Astrocyte of the spinal cord (primary cell): ENCODE results near the gene ZSWIM4.
A peak's percentile ranks its signal among the peaks of the same experiment; 100 is the strongest.
"Not testable (repeated sequence)": the region's sequence is repeated elsewhere in the genome, so short reads cannot be mapped to it uniquely, and the experiment has no call there.

Source experiments
- DNase-seq: peaks from one replicate; pipeline ENCODE4 v3.0.0; 2011; ENCODE audit warnings: low read depth, low spot score
- H3K4me3 ChIP-seq: 2 replicates; pipeline ENCODE4 v1.5.1; 2011; ENCODE audit warnings: low read depth, mild to moderate bottlenecking, low read length, moderate library complexity
- in situ Hi-C: cut with HindIII; loops from 2 replicates; pipeline ENCODE4 v1.10.0; 2017; ENCODE audit warnings: low sequenced_read_pairs
- TF ChIP-seq, protein P1 (sequence below): IDR thresholded peaks from 2 replicates; pipeline ENCODE4 v1.5.1; 2012; ENCODE audit warnings: low read depth, mild to moderate bottlenecking, low read length, inconsistent platforms

The ZSWIM4 gene

DNA sequence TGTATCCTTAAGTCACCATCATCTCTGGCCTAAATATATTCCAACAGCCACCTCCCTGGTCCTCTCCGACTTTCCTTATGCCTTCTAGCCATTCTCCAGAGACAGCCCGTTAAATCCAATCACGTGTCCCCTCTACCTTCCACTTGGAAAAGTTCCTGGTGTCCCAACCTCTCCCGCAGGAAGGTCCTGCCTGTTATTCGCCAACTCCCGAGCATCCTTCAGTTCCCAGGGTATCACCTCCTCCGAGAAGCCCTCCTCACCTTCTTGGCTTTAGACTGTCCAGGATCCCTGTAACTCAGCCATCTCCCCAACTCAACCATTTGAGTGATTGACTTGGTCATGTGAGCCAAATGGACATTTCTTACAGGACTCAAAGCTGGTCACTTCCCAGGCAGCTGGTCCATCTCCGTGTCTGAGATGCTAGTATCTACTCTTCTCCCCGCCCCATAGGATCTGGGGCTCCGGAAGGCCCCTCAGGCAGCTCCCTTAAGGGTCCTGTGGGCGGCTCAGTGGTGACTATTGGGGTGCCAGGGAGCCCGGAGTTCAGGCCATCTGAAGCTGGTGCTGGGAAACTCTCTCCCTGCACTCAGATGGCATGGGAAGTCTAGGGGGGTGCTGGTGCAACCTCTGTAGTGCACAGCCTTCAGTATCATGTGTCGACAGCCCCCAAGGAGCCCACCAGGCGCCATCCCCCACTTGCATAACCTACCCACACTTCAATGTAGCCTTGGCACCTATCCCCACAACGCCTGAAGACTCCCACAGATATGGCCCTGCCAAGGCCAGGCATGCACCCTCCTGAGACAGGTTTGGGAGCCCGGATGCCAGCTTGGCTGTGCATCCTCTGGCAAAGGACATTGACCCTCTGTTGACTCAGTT lies 53.8 kb downstream of the ZSWIM4 start:
- DNase-seq = no peak
- TF ChIP-seq, protein P1, sequence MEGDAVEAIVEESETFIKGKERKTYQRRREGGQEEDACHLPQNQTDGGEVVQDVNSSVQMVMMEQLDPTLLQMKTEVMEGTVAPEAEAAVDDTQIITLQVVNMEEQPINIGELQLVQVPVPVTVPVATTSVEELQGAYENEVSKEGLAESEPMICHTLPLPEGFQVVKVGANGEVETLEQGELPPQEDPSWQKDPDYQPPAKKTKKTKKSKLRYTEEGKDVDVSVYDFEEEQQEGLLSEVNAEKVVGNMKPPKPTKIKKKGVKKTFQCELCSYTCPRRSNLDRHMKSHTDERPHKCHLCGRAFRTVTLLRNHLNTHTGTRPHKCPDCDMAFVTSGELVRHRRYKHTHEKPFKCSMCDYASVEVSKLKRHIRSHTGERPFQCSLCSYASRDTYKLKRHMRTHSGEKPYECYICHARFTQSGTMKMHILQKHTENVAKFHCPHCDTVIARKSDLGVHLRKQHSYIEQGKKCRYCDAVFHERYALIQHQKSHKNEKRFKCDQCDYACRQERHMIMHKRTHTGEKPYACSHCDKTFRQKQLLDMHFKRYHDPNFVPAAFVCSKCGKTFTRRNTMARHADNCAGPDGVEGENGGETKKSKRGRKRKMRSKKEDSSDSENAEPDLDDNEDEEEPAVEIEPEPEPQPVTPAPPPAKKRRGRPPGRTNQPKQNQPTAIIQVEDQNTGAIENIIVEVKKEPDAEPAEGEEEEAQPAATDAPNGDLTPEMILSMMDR = no peak
- H3K4me3 ChIP-seq = no peak overlapping the region
- in situ Hi-C loops = no loop called here

DNA sequence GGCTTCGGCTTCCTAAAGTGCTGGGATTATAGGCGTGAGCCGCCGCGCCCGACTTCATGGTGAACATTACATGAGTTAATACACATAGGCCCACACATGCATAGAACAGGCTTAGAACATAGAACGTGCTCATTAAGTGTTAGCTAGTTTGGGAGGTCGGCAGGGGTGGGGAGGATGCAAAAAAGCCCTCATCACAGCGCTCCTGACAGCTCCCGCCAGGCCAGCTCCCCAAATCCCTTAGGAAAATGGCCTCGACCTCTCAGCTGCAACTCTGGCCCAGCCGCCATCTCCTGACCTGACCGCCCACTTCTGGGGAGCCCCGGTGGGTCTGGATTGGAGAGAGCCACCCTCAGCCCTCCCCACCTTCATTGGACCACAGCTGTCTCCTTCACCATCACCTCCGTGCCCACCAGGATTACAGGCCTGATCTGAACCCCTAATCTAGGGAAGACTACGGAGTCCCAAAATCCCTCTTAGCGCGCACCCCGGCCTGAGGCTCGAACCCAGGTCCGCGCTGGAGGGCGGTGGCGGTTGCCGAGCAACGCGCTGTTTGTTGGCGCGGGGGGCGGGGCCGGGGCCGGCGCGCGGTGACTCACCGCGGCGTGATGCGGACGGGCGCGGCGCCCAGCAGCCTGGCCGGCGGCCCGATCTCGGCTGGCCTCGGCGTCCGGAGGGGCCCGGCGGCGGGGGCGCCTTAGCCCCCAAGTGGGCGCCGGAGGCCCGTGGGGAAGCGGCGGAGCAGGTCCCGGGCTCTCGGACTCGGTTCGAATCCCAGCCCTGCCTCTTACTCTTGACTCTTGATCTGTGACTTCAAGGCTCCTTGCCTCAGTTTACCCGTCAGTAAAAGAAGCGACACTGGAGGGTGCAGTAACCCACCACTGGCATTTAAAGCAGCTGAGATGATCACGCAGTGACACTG lies 55.0 kb downstream of the ZSWIM4 start:
- H3K4me3 ChIP-seq = no peak overlapping the region
- DNase-seq = peak; percentile 74
- in situ Hi-C loops = no loop called here
- TF ChIP-seq, protein P1 = no peak

DNA sequence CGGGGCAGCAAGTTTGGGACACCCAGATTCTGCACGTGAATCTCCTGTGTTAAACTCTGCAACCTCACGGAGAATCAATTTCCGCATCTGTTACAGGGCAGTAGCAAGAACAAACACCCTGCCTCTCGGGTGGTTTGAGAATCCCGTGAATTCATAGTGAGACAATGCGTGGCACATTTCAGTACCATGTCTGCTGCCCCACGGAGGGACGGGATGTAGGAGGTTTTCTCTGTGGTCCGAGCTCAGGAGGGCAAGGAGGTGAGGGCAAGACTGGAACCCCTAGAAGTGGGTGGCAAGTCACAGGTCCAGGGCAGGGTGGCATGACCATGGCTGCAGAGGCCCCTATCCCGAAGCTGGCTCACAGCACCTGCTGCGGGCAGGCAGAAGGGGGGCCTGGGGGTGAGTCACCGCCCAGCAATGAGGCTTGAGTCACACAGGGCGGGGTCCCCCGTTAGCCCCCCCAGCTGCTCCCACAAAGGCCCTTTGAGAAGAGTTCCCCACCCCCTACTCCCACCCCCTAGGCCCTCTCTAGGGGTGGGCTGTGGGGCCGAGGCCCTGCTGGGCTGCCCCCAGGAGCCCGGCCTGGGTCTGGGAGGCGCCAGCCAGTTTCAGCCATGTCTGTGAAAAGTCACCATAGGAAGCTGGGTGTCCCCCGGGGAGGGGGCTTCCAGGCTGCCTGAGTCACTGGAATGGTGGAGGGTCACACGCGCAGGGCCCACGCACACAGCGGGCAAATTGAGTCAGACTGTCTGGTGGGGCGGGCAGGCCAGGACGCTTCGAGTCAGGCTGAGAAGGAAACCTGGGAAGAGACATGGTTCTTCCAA lies 55.9 kb downstream of the ZSWIM4 start:
- in situ Hi-C loops = no loop called here
- no peak overlapping the region for H3K4me3 ChIP-seq
- TF ChIP-seq, protein P1 = no peak
- DNase-seq = peak; percentile 98

DNA sequence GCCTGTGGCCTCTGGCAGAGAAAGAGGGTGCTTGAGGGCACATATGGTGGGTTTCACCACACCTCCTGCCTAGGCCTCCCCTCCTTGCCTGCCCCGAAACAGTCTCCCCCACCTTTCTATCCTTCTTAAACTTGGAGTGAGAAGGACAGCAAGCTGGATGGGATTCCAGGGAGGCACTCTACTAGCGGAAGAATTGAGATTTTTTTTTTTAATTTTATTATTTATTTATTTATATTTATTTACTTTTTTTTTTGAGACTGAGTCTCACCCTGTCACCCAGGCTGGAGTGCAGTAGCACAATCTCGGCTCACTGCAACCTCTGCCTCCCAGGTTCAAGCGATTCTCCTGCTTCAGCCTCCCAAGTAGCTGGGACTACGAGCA lies 56.5 kb downstream of the ZSWIM4 start:
- H3K4me3 ChIP-seq, DNase-seq, in situ Hi-C loops: not testable (repeated sequence)

DNA sequence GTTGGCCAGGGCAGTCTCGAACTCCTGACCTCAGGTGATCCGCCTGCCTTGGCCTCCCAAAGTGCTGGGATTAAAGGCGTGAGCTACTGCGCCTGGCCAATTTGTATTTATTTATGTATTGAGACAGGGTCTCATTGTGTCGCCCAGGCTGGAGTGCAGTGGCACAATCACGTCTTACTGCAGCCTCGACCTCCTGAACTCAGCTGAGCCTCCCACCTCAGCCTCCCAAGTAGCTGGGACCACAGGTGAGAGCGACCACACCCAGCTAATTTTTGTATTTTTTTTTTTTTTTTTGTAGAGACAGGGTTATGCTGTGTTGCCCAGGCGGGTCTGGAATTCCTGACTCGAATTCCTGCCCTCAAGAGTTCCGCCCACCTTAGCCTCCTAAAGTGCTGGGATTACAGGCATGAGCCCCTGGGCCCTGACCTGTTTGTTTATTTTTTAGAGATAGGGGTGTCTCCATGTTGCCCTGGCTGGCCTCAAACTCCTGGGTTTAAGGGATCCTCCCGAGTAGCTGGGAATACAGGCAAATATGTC lies 57.0 kb downstream of the ZSWIM4 start:
- in situ Hi-C loops = not testable (repeated sequence)

DNA sequence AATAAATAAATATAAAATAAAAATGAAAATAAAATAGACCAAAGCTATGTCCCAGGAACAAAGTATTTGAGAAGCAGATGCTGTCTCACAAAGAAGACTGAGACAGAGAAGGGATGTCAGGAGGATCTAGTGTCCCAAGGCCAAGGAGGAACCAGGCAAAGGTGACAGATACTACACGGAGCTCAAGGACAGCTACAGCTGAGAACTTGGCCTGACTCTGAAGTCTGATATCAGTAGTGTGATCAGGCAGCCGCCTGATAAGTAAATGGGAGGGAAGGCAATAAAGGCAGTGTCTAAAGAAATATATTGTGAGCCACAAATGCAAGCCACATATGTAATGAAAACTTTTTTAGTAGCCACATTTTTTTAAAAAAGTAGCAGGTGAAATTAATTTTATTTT lies 61.3 kb downstream of the ZSWIM4 start:
- TF ChIP-seq, protein P1 = no peak
- in situ Hi-C loops = no loop called here
- DNase-seq = no peak

More for the DNA sequence above, 57.0 kb downstream of the ZSWIM4 start:
- H3K4me3 ChIP-seq, DNase-seq: not testable (repeated sequence)

DNA sequence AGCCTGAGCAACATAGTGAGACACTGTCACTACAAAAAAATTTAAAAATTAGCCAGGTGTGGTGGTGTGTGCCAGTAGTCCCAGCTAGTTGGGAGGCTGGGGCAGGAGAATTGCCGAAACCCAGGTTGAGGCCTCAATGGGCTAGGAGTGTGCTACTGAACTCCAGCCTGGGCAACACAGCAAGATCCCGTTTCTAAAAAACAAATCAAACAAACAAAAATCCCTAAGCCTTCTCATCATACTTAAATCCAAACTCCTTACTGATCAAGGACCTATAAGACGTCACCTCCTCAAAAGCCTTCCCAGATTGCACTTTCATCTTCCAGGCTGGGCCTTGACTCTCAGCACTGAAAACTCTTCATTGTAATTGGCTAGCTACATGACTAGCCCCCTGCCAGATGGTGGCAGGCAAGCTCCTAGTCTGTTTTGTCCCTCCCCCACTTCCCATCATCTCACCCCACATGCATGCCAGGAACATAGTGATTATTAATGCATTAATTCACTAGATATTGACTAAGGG lies 64.2 kb downstream of the ZSWIM4 start:
- in situ Hi-C loops = no loop called here
- TF ChIP-seq, protein P1 = no peak
- H3K4me3 ChIP-seq = no peak overlapping the region
- DNase-seq = peak; percentile 47

More for the DNA sequence above, 61.3 kb downstream of the ZSWIM4 start:
- H3K4me3 ChIP-seq = no peak overlapping the region
